Stimulated activated naive CD8-positive, alpha-beta T cell treated with anti-CD3 and anti-CD28 coated beads, Interleukin-15, Interleukin-2, amounts not matched to agents 100 U/mL and 50 U/mL, for 24 hours (primary cell): ENCODE measurements around the gene CCDC88C.
A peak's percentile ranks its signal among the peaks of the same experiment; 100 is the strongest.
"Not testable (repeated sequence)": the region's sequence is repeated elsewhere in the genome, so short reads cannot be mapped to it uniquely, and the experiment has no call there.

Experiments used
- ATAC-seq: fragments of 150-1000 bp; cut with Tn5 transposase; one replicate; pipeline ENCODE4 v1.10.0; 2021
- DNase-seq: peaks from one replicate; pipeline ENCODE4 v3.0.0; 2021

CCDC88C gene

DNA sequence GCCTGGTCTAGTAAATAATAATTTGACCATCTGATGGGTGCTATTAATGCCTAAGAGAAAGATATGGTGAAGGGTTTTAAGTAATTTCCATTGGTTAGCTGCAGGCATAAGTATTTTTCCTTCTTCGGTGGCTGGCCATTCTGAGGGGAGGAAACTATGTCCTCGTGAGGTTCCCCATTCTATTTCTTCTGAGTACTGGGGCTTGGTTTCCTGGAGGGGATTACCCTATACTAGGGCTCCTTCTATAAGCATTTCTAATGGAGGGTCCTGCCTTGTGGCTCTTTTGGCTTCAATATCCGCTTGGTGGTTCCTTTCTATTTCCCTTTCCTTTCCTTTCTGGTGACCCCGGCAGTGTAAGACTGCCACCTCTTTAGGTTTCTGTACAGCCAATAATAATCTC, 191.3 kb downstream of the CCDC88C start:
- not testable (repeated sequence) for ATAC-seq, DNase-seq

DNA sequence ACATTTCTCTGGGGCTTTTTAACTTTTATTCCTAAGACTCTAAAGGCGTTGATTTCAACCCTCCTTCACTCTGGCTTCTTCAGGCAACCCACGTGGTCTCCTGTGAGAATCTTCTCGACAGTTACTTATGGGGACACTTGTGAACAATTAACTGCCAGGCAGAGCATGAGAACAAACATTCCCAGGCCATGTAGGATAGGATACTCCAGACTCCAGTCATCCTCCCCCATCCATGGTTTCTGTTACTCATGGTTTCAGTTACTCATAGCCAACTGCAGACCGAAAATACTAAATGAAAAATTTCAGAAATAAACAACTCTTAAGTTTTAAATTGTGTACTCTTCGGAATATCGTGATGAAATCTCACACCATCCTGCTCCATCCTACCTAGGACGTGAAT, 192.6 kb downstream of the CCDC88C start:
- DNase-seq: no peak
- no peak for ATAC-seq

- DNase-seq (peak; percentile 50), ATAC-seq (peak; percentile 83)
Measured at GRCh38 chr14:91223028-91223783, 194.4 kb downstream of the CCDC88C start.
